HS-27A (cell line): ENCODE data around the gene TACR1.
"Not testable (repeated sequence)": the region's sequence is repeated elsewhere in the genome, so short reads cannot be mapped to it uniquely, and the experiment has no call there.

ENCODE experiments used
- DNase-seq: peaks from one replicate; pipeline ENCODE4 v3.0.0-alpha.2; 2012; ENCODE audit warnings: low read depth, missing footprints

The TACR1 gene

DNA sequence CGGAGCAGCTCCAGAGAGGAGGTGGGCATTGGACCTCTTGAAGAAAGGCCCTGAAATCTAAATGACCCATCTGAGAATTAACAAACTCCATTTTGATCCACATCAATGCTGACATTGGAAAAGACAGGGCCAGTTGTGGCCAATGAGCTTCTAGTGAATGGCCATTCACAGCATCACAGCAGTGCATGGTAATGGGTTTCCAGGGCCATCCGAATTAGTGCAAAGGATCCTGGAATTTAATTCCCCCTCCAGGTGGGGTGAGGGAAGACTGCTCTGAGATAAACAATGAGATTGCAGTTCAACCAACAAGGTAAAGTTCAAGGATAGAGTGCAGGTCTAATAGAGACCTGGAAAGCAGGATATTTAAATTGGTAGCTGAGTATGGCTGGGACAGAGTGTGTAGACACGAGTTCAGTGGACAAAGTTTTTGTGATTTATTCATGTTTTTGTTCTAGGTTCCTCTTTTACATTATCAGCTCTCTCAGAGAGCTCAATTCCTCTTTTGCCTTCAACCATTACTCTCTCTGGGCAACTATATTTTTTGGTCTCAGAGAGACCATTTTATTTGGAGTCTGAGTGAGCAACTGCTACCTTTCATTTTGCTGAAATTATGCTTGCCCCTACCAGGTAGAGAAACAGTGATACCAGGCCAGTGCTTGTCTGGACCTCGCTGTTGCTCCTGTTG is 5.0 kb downstream of the TACR1 start:
- no peak for DNase-seq

DNA sequence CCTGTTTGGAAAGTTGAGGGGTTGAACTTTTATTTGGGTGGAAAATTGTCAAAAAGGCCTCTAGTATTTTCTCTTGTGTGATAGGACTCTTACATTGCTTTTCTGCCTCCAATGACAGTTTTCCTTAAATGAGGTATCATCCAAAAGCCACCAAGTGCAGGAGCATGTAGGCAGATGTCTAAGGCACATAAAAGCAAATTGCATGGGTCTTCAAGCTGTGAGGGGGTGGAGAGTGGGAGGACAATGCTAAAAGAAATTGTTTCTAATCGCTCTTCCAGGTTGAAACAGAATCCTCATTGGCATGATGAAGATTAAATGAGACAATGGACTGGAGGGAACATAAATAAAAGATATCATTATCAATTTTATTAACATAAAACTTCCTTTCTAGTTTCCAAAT is 6.8 kb downstream of the TACR1 start:
- no peak for DNase-seq

DNA sequence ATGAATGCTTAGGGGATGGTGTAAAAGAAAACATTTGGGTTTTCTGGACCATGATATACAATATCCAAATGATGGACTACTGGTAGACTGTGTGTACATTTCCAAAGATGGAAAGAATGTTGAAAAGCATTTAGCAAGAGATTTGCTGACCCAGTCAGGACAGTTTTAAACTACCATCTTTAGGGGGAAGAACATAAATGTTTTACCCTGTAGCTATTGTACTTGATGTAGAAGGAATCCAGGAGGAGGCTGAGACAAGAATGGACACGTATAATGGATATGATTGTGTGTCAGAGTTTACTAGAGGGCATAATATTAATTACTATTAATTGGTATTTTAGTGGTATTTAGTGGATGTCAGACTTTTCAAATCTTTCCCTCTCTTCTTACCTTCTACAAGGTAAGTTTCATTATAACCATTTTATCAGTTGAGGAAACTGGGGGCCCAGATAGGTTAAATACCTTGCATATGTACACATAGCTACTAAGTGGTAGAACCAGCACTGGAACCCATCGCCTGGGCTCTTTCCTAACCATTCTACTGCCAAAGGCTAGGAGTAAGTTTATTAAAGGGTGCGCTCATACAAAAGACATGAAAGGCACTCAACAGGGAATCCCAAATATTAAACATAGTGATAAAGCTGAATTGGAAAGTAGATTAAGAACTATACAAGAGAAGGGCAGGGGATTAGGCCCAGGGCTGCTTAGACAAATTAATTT is 8.9 kb downstream of the TACR1 start:
- DNase-seq, result no peak

DNA sequence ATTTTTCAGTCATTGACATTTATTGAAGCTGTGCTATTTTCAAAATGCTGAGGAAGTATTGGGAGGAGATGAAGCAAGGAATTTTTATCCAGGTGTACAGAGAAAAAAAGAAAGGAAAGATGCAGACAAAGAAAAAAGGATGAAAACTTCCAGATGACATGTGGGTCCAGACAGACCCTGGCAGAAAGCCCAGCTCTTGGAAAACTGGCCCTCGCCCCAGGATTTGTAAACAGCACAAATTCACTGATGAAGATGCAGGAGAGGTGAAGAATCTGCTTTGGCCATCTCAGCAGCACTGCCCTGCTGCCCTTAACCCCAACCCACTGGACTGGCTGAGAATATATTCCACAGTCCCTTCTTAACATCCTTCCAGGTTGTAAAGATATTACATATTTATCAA is 12.5 kb downstream of the TACR1 start:
- DNase-seq, result no peak

- DNase-seq, result no peak
Measured at GRCh38 chr2:75182606-75183005, 16.7 kb downstream of the TACR1 start.

GRCh38 chr2:75180476-75180875 is 18.8 kb downstream of the TACR1 start:
- DNase-seq, result no peak

GRCh38 chr2:75177427-75177826 is 21.9 kb downstream of the TACR1 start:
- no peak for DNase-seq

DNA sequence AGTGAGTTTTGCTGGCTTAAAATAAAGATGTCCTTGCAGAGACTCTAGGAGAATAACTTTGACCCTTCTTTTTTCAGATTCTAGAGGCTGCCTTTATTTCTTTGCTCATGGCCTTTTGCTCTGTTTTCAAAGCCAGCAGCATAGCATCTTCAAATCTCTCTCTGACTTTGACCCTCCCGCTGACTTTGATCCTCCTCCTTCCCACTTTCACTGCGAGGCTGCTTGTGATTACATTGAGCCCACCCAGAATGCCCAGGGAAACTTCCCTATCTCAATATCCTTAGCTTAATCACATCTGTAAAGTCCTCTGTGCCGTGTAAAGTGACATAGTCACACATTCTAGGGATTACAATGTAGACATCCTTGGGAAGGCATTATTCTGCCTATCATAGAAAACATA is 23.9 kb downstream of the TACR1 start:
- no peak for DNase-seq

- DNase-seq, result no peak
Measured at GRCh38 chr2:75174981-75175380, 24.3 kb downstream of the TACR1 start.

- DNase-seq, result no peak
Measured at GRCh38 chr2:75174519-75174918, 24.8 kb downstream of the TACR1 start.

DNA sequence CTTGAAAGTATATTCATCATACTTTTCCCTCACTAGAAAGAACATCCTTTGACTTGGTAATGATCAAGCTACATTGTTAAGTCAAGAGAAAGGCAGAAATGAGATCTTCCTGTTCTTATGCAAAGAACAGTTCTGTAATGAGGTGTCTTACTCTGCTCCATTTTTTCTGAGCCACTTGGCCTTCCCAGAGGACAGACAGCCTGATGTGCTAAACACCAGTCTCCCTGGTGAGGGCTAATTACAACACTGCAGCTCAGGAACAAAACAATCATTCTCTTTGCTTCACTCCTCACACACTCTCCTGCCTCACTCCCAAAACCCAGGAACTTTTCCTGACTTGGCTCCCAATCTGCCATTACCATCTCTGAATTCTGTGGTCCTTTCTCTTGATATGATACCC is 25.6 kb downstream of the TACR1 start:
- DNase-seq, result no peak

- not testable (repeated sequence) for DNase-seq
Measured at GRCh38 chr2:75171423-75171822, 27.9 kb downstream of the TACR1 start.

GRCh38 chr2:75170889-75171288 is 28.4 kb downstream of the TACR1 start:
- no peak for DNase-seq

GRCh38 chr2:75168186-75168585 is 31.1 kb downstream of the TACR1 start:
- DNase-seq, result no peak

DNA sequence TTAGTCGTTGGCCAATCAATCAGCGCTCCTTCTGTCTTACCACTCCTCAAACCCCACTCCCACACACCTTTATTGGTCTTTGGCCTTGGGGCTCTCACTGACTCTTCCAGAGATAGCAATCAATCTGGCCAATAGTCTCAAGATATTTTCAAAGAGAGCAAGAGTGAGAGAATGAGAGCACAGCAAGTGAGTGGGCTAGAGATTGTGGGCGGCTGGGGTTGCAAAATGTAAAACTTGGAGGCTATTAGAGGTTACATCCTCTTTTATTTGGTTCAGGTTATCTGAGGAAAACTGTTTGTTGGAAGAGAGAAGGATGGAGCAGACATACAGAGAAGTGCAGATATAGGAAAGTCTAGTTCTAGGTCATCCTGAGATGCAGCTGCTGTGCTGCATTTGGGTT is 32.8 kb downstream of the TACR1 start:
- no peak for DNase-seq

DNA sequence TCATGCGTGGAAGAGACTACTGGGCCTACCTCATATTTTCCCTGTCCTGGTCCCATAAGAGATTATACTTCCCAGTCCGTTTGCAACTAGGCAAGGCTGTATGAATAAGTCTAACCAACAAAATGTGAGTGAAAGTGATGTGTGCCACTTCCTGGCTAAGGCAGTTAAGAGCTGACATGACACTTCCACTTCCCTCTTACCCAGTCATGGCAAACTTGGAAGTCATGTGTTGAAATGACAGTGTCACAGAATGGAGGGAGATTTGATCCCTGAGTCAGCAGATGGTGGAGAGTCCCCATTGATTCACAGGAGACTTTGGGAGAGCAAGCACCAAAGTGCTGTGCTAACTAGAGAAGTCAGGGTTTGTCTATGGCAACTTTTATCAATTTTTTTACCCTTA is 36.4 kb downstream of the TACR1 start:
- DNase-seq, result no peak

DNA sequence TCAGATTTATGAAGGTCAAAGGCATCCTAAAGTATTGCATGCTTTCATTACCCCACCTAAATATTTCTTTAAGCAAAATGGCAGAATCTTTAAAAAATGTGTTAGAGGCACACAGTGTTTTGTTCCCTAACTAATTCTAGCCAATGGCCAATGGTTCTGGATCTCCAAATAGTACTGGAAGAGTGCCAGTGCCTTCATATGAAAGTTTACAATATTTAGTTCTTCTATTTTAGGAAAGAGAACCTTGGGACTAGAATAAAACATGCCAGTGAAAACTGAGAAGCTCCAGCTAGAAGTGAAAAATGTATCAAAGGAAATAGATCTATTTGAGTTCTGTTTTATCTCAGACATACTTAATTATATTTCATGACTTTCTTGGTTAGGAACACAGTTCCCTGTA is 37.1 kb downstream of the TACR1 start:
- DNase-seq, result no peak

GRCh38 chr2:75157435-75157834 is 41.9 kb downstream of the TACR1 start:
- no peak for DNase-seq

DNA sequence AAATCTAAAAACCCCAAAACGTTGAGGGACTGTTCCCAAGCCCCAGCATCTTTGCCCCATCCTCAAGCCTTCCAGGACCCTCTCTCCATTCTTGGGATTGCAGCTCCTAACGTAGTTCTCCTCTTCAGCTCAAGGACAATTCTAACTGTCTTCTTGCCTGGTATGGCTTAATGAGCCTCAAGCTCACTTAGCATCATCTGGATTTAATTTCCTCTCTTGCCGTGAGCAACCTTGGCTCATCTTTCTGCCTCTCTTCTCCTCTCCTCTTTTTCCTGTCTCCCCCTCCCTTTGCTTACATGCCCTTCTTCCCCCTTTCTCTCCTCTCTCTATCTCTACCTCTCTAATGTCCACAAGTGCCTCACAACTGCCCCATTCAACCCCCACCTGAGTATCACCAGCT is 44.2 kb downstream of the TACR1 start:
- no peak for DNase-seq

GRCh38 chr2:75153221-75153620 is 46.1 kb downstream of the TACR1 start:
- DNase-seq, result no peak

GRCh38 chr2:75152243-75152642 is 47.1 kb downstream of the TACR1 start:
- DNase-seq, result not testable (repeated sequence)

- DNase-seq, result not testable (repeated sequence)
Measured at GRCh38 chr2:75147884-75148283, 51.4 kb downstream of the TACR1 start.

DNA sequence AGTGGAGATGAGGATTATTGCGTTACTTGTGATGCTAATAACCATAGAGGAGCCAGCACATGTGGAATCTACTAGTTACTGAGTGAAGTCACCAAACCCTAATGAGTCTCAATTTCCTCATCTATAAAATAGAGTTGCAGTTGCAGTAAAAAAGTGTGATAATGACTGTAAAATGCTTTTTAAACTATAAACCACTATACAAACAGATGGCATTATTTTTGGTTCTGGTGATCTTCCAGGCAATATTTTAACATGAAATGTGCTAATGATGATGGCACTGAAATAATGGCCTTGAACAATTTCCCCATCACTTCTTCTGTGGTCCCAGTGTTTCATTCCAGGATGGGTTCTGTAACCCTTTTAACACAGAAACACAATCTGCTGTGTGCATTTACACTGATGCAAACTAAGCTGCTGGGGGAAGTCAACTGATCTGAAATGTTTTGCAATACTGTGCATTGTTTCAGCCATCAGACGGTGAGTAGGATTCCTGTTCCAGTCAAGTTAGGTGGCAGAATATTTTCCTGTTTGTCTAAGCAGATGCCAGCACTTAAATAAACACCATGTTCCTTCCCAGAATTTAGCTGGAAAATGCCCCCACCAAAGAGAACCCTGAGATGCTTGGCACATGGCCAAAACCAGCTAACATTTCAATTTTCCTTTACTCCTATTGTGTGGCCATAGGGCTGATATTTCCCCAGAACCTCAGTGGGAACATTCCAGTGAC is 52.6 kb downstream of the TACR1 start:
- DNase-seq, result no peak
